GM12872 (cell line): ENCODE results near the gene ESPL1.

ENCODE experiments used
- TF ChIP-seq, protein P1 (sequence below): IDR thresholded peaks from 3 replicates; pipeline ENCODE4 v1.5.1; 2011; ENCODE audit warnings: low read depth, mild to moderate bottlenecking, low read length, moderate library complexity; ENCODE audit not compliant: insufficient read depth

The ESPL1 gene

DNA sequence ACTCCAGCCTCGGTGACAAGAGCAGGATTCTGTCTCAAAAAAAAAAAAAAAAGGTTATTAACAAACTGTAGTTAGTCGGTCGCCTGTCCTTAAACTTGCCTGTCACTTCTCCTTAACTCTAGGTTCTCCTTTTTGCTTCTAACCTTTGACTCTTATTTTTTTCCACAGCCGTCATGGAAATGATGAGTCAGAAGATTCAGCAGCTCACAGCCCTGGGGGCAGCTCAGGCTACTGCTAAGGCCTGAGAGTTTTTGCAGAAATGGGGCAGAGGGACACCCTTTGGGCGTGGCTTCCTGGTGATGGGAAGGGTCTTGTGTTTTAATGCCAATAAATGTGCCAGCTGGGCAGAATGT, 31.0 kb downstream of the ESPL1 start:
- TF ChIP-seq, protein P1, sequence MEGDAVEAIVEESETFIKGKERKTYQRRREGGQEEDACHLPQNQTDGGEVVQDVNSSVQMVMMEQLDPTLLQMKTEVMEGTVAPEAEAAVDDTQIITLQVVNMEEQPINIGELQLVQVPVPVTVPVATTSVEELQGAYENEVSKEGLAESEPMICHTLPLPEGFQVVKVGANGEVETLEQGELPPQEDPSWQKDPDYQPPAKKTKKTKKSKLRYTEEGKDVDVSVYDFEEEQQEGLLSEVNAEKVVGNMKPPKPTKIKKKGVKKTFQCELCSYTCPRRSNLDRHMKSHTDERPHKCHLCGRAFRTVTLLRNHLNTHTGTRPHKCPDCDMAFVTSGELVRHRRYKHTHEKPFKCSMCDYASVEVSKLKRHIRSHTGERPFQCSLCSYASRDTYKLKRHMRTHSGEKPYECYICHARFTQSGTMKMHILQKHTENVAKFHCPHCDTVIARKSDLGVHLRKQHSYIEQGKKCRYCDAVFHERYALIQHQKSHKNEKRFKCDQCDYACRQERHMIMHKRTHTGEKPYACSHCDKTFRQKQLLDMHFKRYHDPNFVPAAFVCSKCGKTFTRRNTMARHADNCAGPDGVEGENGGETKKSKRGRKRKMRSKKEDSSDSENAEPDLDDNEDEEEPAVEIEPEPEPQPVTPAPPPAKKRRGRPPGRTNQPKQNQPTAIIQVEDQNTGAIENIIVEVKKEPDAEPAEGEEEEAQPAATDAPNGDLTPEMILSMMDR = no peak

DNA sequence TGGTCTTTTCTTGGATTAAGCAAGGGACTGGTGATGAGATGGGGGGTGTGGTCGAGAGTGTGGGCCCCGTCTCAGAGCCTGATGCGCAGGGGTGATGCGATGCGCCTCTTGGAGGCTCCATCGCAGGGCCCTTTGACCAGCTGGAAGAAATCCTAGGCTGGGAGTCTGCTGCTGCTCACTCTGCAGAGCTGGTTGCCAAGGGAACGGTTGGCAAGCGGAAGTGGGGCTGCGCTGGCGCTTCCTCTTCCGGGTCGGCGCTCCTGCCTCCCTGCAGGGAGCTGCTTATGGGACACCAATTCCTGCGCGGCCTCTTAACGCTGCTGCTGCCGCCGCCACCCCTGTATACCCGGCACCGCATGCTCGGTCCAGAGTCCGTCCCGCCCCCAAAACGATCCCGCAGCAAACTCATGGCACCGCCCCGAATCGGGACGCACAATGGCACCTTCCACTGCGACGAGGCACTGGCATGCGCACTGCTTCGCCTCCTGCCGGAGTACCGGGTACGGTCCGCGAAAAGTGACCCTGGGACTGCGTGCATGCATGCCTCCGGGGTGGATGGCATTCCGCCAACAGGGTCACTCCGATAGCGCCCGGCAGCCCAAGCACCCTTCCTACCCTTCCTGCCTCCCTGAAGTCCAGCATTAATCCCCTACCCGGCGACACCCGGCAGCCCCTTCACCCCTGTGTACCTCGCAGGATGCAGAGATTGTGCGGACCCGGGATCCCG, 31.5 kb downstream of the ESPL1 start, which contains the start of gene MYG1:
Gene MYG1, plus strand, starts transcription at position 242 of the 727 bp plus-strand sequence. Its CDS starts 43 bp downstream, at position 285.
- TF ChIP-seq, protein P1 = peak; percentile 26; the same call in 2 of the 3 replicates

DNA sequence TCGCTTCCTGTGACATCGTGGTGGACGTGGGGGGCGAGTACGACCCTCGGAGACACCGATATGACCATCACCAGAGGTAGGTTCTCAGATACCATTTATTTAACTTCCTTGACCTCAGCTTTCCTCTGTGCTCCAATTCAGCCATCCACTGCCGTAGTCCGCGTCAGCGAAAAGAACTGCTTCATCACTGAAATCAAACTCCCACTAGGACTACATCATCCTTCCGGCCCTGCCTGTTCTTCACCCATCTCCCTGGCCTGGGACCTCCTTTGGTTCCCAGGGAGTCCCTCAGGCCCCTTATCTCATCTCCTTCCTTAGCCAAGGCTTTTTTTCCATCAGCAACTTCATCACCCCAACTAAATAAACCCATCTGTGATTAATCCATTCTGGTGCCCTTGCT, 32.1 kb downstream of the ESPL1 start:
- TF ChIP-seq, protein P1 = no peak

DNA sequence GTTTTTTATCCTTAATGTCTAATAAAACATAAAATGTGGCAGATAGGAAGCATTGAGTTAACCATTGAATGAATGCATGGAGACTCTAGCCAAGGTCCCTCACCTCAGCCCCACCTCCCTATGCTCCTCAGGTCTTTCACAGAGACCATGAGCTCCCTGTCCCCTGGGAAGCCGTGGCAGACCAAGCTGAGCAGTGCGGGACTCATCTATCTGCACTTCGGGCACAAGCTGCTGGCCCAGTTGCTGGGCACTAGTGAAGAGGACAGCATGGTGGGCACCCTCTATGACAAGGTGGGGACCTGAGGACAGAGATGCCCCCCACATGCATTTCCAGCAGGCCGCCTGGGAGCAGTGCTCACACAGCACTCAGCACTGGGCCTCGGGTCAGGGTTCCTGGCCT, 34.8 kb downstream of the ESPL1 start:
- TF ChIP-seq, protein P1 = no peak

DNA sequence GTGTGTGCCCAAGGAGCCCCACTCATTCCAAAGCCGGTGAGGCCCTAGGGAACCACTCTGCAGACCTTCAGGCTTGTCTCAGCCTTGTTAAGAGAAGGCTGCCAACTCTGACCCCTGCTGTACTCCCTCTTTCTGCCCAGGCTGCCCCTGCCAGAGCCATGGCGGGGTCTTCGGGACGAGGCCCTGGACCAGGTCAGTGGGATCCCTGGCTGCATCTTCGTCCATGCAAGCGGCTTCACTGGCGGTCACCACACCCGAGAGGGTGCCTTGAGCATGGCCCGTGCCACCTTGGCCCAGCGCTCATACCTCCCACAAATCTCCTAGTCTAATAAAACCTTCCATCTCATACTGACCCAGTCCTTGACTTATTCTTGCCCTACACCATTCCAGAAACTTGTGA, 38.7 kb downstream of the ESPL1 start:
- TF ChIP-seq, protein P1 = no peak

DNA sequence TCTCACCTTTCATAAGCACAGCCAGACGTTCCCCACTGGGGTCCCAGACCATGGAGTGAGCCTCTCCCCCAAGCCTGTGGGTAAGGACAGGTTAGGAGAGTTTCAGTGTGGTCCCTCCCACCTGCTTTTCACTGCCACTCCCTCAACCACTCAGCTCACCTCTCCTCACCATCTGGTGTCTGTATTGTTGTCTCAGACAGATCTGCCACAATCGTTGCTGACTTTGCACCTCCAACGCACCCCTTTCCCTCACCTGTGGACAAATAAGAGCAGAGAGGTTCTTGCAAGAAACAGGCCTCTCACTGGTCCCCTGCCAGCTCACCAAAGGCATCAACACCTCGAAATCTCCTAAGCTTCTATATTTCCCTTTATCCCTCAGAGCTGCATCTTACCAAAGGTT, 40.2 kb downstream of the ESPL1 start:
- TF ChIP-seq, protein P1 = no peak

DNA sequence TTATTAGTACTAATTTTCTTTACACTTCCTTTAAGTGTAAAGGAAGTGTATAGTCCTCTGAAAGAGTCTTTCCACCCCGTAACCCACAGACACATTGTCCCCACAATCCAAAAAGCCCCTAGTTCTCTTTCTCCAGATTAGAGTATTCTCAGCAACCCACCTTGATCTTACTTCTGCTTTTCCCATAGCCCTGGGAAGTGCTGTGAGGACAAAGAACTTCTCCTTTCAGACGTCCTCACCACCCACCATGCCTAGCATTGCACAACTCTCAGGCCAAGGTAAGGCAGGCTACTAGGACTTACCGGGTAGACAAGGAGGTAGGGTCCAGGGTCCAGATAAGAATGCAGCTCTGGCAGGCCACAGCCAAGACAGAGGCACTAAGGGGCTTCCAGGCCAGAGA, 45.9 kb downstream of the ESPL1 start:
- TF ChIP-seq, protein P1 = no peak
